Mesenteric fat pad (tissue), 1 donor: ENCODE measurements around the gene MSN. TPM values are rescaled to one million over a fixed set of nuclear protein-coding genes. Genes with fewer than 3 reads are reported as not detected.
"Not testable (repeated sequence)": the region's sequence is repeated elsewhere in the genome, so short reads cannot be mapped to it uniquely, and the experiment has no call there.

ENCODE experiments used
- DNase-seq: peaks from one replicate; pipeline ENCODE4 v3.0.0-alpha.2; 2020; ENCODE audit warnings: low spot score
- long read RNA-seq: library from polyadenylated mRNA; unstranded; transcript quantifications from one replicate; pipeline ENCODE4 v2.0.0, GENCODE V29; 2020
- total RNA-seq: library from RNA; stranded (reverse); fragmentation: NEBNext Ultra II Directional; extraction: Animal tissue kit (Norgen Biotek cat#: 25700); gene quantifications from one replicate; pipeline ENCODE4 v1.2.1, GENCODE V29; 2021
- donor health status: DM: yes; HTN: yes; CAD: no.

Gene MSN
- total RNA-seq = 296 TPM
- long read RNA-seq, transcript MSN-201 (13 exons, 3,944 nt) = major isoform, 8 of 184 reads
- long read RNA-seq, partial matches to known transcripts = 59 of 184 reads
- long read RNA-seq, other reads (novel, unspliced or antisense) = 117 of 184 reads

GRCh38 chrX:65667503-65668376, at the start of gene MSN:
Gene MSN (plus strand): TSS chrX:65667654. CDS start chrX:65667842, 188 bp downstream.
- peak; percentile 92 for DNase-seq

- DNase-seq = not testable (repeated sequence)
Observed at GRCh38 chrX:65620096-65620705, 47.3 kb upstream of the MSN start.

- no peak for DNase-seq
Observed at GRCh38 chrX:65630771-65631170, 36.7 kb upstream of the MSN start.

- no peak for DNase-seq
Observed at GRCh38 chrX:65633826-65634225, 33.6 kb upstream of the MSN start.

- DNase-seq = no peak
Observed at GRCh38 chrX:65634732-65635131, 32.7 kb upstream of the MSN start.

- DNase-seq = no peak
Observed at GRCh38 chrX:65635378-65635777, 32.1 kb upstream of the MSN start.

GRCh38 chrX:65635822-65636221, 31.6 kb upstream of the MSN start:
- no peak for DNase-seq

GRCh38 chrX:65636261-65636660, 31.2 kb upstream of the MSN start:
- DNase-seq = not testable (repeated sequence)

- DNase-seq = no peak
Observed at GRCh38 chrX:65637335-65637734, 30.1 kb upstream of the MSN start.

- DNase-seq = no peak
Observed at GRCh38 chrX:65642914-65643491, 24.5 kb upstream of the MSN start.

GRCh38 chrX:65643531-65644052, 23.9 kb upstream of the MSN start:
- DNase-seq = no peak

- peak; percentile 91 for DNase-seq
Observed at GRCh38 chrX:65644621-65645289, 22.7 kb upstream of the MSN start.

GRCh38 chrX:65647801-65648200, 19.7 kb upstream of the MSN start:
- DNase-seq = no peak

- DNase-seq = no peak
Observed at GRCh38 chrX:65652098-65652497, 15.4 kb upstream of the MSN start.

- DNase-seq = not testable (repeated sequence)
Observed at GRCh38 chrX:65657009-65657441, 10.4 kb upstream of the MSN start.

GRCh38 chrX:65657659-65658058, 9.8 kb upstream of the MSN start:
- no peak for DNase-seq

- no peak for DNase-seq
Observed at GRCh38 chrX:65658229-65658628, 9.2 kb upstream of the MSN start.

- DNase-seq = no peak
Observed at GRCh38 chrX:65667157-65667502, 324 bp upstream of the MSN start.

GRCh38 chrX:65668377-65669310, 1.2 kb downstream of the MSN start:
- DNase-seq = no peak

- no peak for DNase-seq
Observed at GRCh38 chrX:65671286-65671685, 3.8 kb downstream of the MSN start.
